ENCODE data around the gene RERE. TPM values are rescaled to one million over a fixed set of nuclear protein-coding genes. Genes with fewer than 3 reads are reported as not detected.

RERE gene
- total and polyA plus RNA-seq, 12 donors: 46.5 to 163 (median 139) TPM

DNA sequence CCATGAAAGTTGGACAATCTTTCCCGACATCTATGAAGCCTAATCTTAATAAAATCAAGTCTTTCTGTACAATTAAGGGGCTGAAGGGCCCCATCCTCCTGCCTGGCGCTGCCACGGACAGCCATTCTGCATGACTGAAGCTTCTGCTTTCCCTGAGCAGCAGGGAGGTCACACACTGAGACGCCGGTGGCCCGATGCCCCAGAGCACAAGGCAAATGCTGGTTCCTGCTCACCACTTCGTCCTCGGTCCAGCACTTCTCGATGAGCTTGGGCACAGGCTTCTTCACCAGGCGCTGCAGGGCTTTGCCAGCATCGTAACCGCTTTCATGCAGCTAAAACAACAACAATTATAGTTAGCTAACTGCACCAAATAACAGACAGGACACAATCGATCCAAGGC lies 351.7 kb downstream of the RERE start:
- DNase-seq: no peak
- Histone ChIP-seq H3K27me3 (no peaks in the 10 kb centered on the region), H3K27ac (peak overlapping the region in 3 of 10 donors; percentile 2 to 85 (median 27)), H3K4me1 (peaks cover 12 to 55% (median 42%) of the 10 kb centered on the region in 9 donors), H3K4me3 (no peak overlapping the region), H3K36me3 (peaks cover 0 to 14% (median 0%) of the 10 kb centered on the region in 9 donors), H3K9me3 (no peaks in the 10 kb centered on the region)
- ATAC-seq: no peak
- TF ChIP-seq, protein P1, sequence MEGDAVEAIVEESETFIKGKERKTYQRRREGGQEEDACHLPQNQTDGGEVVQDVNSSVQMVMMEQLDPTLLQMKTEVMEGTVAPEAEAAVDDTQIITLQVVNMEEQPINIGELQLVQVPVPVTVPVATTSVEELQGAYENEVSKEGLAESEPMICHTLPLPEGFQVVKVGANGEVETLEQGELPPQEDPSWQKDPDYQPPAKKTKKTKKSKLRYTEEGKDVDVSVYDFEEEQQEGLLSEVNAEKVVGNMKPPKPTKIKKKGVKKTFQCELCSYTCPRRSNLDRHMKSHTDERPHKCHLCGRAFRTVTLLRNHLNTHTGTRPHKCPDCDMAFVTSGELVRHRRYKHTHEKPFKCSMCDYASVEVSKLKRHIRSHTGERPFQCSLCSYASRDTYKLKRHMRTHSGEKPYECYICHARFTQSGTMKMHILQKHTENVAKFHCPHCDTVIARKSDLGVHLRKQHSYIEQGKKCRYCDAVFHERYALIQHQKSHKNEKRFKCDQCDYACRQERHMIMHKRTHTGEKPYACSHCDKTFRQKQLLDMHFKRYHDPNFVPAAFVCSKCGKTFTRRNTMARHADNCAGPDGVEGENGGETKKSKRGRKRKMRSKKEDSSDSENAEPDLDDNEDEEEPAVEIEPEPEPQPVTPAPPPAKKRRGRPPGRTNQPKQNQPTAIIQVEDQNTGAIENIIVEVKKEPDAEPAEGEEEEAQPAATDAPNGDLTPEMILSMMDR (IDR thresholded peaks at IDR 0.05): no peak
- WGBS, 2 donors: 79 to 81% methylated on average over 13 of the region's 13 CpGs
- intact Hi-C loops (cut with DNase I): loop anchor here in 1 of 10 donors (10.0 kb wide), 1 partner anchor 49 kb away; no protein-coding TSS in a partner anchor

- no peak for ATAC-seq
These were observed 352.4 kb downstream of the RERE start for GRCh38 chr1:8465013-8465412.

GRCh38 chr1:8464377-8464776 lies 353.1 kb downstream of the RERE start:
- ATAC-seq (peak in 1 of 8 donors; percentile 36), DNase-seq (no peak)
- peaks cover 12 to 62% (median 51%) of the 10 kb centered on the region in 9 donors for H3K4me1 ChIP-seq

More at GRCh38 chr1:8465013-8465412, 352.4 kb downstream of the RERE start:
- H3K9me3 ChIP-seq: no peaks in the 10 kb centered on the region
- H3K27me3 ChIP-seq: no peaks in the 10 kb centered on the region
- intact Hi-C loops (cut with DNase I): loop anchor here in 1 of 10 donors (10.0 kb wide), 1 partner anchor 50 kb away; no protein-coding TSS in a partner anchor
- peaks cover 12 to 59% (median 46%) of the 10 kb centered on the region in 9 donors for H3K4me1 ChIP-seq
- WGBS, 2 donors: 76 to 80% methylated on average over 5 of the region's 5 CpGs
- no peak overlapping the region for H3K4me3 ChIP-seq
- H3K36me3 ChIP-seq: peaks cover 0 to 14% (median 0%) of the 10 kb centered on the region in 9 donors
- no peak for DNase-seq
- H3K27ac ChIP-seq: peak overlapping the region in 5 of 10 donors; percentile 27 to 85 (median 79)
- TF ChIP-seq, protein P1 (IDR thresholded peaks at IDR 0.05): peak in 2 of 9 donors; percentile 14 to 15

DNA sequence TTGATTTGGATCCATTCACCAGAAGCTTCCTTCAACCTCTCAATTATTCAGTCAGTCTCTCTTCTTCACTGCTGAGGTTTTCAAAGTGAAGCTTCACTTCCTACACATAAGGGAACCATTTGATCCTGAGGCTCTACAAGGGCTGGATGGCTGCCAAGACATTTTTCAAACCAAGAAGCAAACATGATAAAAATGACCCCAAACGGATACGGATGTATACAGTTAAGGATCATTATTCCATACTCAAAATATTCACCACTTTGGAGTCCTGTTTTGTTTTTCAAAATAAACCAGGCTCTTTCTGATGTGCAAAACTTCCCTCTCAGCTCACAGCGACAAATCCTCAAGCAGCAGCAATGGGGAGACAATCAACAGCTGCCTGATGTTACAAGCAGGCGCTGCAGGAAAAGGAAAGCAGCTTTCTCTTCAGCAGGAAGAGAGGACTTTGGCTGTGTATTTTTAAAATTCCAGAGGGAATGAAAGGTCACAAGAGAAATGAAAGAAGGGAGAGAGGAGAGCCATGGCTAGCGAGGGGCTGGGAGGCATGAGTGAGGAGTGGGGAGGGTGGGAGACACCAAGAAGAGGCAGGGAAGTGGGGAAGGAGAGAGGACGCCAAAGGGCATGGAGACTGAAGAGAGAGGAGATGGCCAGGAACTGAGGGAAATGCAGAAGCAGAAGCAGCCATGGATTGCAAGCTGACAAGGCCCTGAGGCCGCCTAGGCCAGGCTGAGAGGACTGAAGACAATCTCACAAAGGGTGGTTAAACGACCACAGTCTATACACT lies 354.1 kb downstream of the RERE start:
- ATAC-seq: peak; percentile 61 to 82 (median 74)
- TF ChIP-seq, protein P1 (IDR thresholded peaks at IDR 0.05): no peak
- 22 to 24% methylated on average over 8 of the region's 8 CpGs for WGBS, 2 donors
- Histone ChIP-seq H3K9me3 (no peaks in the 10 kb centered on the region), H3K27ac (peak overlapping the region; percentile 3 to 89 (median 78)), H3K27me3 (no peaks in the 10 kb centered on the region), H3K4me1 (peaks cover 12 to 62% (median 51%) of the 10 kb centered on the region in 9 donors), H3K4me3 (peak overlapping the region in 3 of 10 donors; percentile 1 to 25 (median 2)), H3K36me3 (peaks cover 0 to 14% (median 0%) of the 10 kb centered on the region in 9 donors)
- intact Hi-C loops (cut with DNase I): loop anchor here in 1 of 10 donors (10.0 kb wide), 1 partner anchor 51 kb away; no protein-coding TSS in a partner anchor
- peak in 1 of 2 donors; percentile 68 for DNase-seq

More at GRCh38 chr1:8464377-8464776, 353.1 kb downstream of the RERE start:
- intact Hi-C loops (cut with DNase I): loop anchor here in 1 of 10 donors (10.0 kb wide), 1 partner anchor 50 kb away; no protein-coding TSS in a partner anchor
- Histone ChIP-seq H3K36me3 (peaks cover 0 to 14% (median 0%) of the 10 kb centered on the region in 9 donors), H3K4me3 (no peak overlapping the region), H3K9me3 (no peaks in the 10 kb centered on the region), H3K27me3 (no peaks in the 10 kb centered on the region), H3K27ac (peak overlapping the region; percentile 3 to 89 (median 78))
- TF ChIP-seq, protein P1 (IDR thresholded peaks at IDR 0.05): no peak
- 72 to 81% methylated on average over 4 of the region's 4 CpGs for WGBS, 2 donors
